Measurements from ENCODE around the gene SSBP3. TPM values are rescaled to one million over a fixed set of nuclear protein-coding genes. Genes with fewer than 3 reads are reported as not detected.
A peak's percentile ranks its signal among the peaks of the same experiment; 100 is the strongest.
"Not testable (repeated sequence)": the region's sequence is repeated elsewhere in the genome, so short reads cannot be mapped to it uniquely, and the experiment has no call there.

The SSBP3 gene
- total RNA-seq, 2 experiments from 2014 or later: 44.4 to 49.6 TPM

DNA sequence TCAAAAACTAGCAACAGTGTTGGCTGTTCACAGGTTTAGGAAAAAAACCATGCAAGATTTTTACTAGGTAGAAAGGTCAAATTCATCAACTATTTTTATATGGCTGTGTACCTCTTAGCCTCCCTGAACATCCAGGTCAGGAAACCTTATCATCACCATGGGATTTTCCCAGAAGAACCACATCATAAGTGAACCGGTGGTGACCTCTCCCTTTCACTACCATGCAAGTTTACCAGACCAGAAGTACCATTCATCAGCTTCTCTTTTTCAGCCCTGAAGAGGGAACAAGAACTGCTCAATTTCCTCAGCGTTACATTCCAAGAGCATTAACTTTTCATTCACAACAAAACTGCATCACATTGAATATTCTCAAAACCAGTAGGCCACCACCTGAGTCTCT, 5.9 kb downstream of the SSBP3 start:
- POLR2A ChIA-PET: no interaction called here
- Mint-ChIP-seq H3K27me3 (no peaks in the 10 kb centered on the region), H3K9me3 (no peaks in the 10 kb centered on the region), H3K36me3 (peaks cover 73% of the 10 kb centered on the region), H3K27ac (peak overlapping the region; percentile 67), H3K4me1 (ENCODE audit: low read depth) (peaks cover 69% of the 10 kb centered on the region), H3K4me3 (peak overlapping the region; percentile 30)
- CTCF ChIA-PET: no interaction called here
- intact Hi-C loops (cut with micrococcal nuclease): loop anchor here (1.0 kb wide), 2 partner anchors 9 to 44 kb away; no protein-coding TSS in a partner anchor
- DNase-seq: peak; percentile 68

DNA sequence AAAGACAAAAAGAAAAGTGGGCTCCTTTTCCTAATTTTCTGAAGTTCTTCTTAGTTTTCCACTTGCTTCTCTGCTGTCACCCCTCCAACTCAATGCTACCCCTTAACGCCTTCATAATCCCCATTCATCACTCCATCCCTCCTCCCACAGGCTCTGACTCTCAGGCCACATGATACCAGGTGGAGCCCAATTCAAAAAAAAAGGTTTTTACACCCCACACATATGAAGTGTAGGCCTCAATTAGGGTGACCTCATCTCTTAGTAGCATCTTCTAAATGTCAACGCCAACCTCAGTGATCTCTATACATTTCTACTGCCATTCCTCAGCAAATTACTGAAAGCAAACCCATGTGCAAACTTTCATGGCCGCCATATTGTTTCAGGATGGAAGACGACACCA, 6.4 kb downstream of the SSBP3 start:
- no peaks in the 10 kb centered on the region for H3K27me3 Mint-ChIP-seq
- H3K27ac Mint-ChIP-seq: peak overlapping the region; percentile 43
- CTCF ChIA-PET: interaction anchor here (1.8 kb wide), 1 partner anchor 90 kb away, joined by 5 read pairs; no protein-coding TSS in a partner anchor

DNA sequence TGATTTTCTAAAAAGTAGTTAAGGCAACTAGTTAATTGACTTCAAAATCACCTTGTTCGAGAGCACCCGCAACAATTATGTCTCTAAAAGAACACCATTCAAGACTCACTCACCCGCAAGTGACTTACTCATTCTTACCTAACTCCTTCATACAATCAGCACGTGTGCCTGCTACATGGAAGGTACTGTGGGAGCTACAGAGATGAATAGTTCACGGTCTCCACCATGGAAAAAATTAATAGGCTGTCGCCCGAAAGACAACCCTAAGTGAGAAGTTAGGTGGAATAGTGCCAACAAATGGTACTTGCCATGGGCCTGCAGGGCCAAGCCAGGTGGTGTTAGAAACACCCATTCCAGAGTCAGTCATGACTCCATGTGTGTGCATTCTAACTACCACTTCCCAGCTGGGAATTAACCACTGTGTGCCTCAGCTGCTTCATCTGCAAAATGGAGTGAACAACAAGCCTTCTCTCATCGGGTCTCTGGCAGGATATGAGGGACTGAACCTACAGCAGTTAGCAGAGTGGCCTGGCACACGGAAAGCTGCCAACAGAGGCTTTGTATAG, 7.1 kb downstream of the SSBP3 start:
- intact Hi-C loops (cut with micrococcal nuclease): loop anchor here (2.0 kb wide), 2 partner anchors 22 to 198 kb away; partner anchors contain the start of genes CYB5RL and MRPL37
- Mint-ChIP-seq H3K27me3 (no peaks in the 10 kb centered on the region), H3K4me3 (no peak overlapping the region), H3K27ac (peak overlapping the region; percentile 43), H3K9me3 (no peaks in the 10 kb centered on the region), H3K4me1 (ENCODE audit: low read depth) (peaks cover 60% of the 10 kb centered on the region), H3K36me3 (peaks cover 72% of the 10 kb centered on the region)
- DNase-seq: peak; percentile 60
- ChIA-PET CTCF (interaction anchor here (1.8 kb wide), 1 partner anchor 90 kb away, joined by 5 read pairs; no protein-coding TSS in a partner anchor), POLR2A (interaction anchor here (0.9 kb wide), 1 partner anchor 15 kb away, joined by 3 read pairs; no protein-coding TSS in a partner anchor)

More for the DNA sequence above, 6.4 kb downstream of the SSBP3 start:
- DNase-seq: no peak
- Mint-ChIP-seq H3K36me3 (peaks cover 75% of the 10 kb centered on the region), H3K4me1 (ENCODE audit: low read depth) (peaks cover 67% of the 10 kb centered on the region), H3K9me3 (no peaks in the 10 kb centered on the region), H3K4me3 (no peak overlapping the region)
- intact Hi-C loops (cut with micrococcal nuclease): loop anchor here (1.0 to 2.0 kb wide), 4 partner anchors 10 to 199 kb away; partner anchors contain the start of genes CYB5RL and MRPL37
- POLR2A ChIA-PET: interaction anchor here (0.9 kb wide), 1 partner anchor 14 kb away, joined by 3 read pairs; no protein-coding TSS in a partner anchor

DNA sequence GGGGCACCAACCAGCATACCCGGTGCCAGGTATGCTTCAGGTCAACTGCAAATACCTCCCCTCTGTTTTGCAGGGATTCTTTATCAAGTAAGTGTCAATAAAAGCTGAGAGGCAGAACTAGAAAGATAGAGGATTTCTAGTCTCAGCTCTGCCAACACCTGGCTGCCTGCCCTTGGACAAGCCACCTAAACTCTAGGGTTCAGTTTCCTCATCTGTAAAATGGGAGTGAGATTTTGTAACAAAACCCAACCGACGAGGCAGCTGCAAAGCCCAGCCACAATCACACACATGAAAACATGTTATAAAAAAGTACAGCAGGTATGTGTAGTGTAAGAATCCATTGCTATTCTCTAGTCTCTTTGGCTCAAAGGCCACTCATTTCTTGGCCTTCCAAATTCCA, 8.2 kb downstream of the SSBP3 start:
- intact Hi-C loops (cut with micrococcal nuclease): loop anchor here (2.0 kb wide), 2 partner anchors 21 to 197 kb away; partner anchors contain the start of genes CYB5RL and MRPL37
- Mint-ChIP-seq H3K27me3 (no peaks in the 10 kb centered on the region), H3K4me3 (no peak overlapping the region), H3K9me3 (no peaks in the 10 kb centered on the region), H3K27ac (no peak overlapping the region), H3K36me3 (peaks cover 67% of the 10 kb centered on the region), H3K4me1 (ENCODE audit: low read depth) (peaks cover 49% of the 10 kb centered on the region)
- no peak for DNase-seq
- CTCF ChIA-PET: interaction anchor here (1.8 kb wide), 1 partner anchor 91 kb away, joined by 5 read pairs; no protein-coding TSS in a partner anchor
- POLR2A ChIA-PET: interaction anchor here (0.8 kb wide), 1 partner anchor 8 kb away, joined by 3 read pairs; the partner anchor contains the start of gene SSBP3

DNA sequence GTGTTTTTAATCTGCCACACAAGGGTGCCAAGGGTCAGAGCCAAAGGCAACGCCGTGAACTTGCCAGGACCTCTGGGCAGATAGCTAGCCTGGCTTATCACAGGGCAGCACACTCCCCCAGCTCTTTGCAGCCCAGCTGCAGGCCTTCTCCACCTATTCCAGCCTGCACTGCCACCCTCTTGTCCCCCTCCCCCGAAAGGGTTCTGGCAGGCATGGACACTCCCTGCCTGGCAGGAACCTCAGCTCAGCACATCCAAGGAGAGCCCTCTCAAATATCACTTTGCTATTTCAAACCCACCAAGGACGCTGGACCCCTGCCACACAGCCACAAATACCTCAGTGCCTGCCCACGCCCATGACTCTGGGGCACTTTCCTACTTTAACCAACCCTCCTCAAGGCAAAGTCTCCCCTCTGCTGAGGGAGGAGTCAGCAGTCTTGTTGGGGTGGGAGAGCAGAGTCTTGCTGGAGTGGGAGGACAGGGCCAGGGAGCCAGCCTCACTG, 9.1 kb downstream of the SSBP3 start:
- Mint-ChIP-seq H3K36me3 (peaks cover 62% of the 10 kb centered on the region), H3K27ac (no peak overlapping the region), H3K9me3 (no peaks in the 10 kb centered on the region), H3K4me1 (ENCODE audit: low read depth) (peaks cover 42% of the 10 kb centered on the region), H3K4me3 (no peak overlapping the region), H3K27me3 (no peaks in the 10 kb centered on the region)
- no peak for DNase-seq
- CTCF ChIA-PET: no interaction called here
- POLR2A ChIA-PET: no interaction called here
- intact Hi-C loops (cut with micrococcal nuclease): no loop called here

DNA sequence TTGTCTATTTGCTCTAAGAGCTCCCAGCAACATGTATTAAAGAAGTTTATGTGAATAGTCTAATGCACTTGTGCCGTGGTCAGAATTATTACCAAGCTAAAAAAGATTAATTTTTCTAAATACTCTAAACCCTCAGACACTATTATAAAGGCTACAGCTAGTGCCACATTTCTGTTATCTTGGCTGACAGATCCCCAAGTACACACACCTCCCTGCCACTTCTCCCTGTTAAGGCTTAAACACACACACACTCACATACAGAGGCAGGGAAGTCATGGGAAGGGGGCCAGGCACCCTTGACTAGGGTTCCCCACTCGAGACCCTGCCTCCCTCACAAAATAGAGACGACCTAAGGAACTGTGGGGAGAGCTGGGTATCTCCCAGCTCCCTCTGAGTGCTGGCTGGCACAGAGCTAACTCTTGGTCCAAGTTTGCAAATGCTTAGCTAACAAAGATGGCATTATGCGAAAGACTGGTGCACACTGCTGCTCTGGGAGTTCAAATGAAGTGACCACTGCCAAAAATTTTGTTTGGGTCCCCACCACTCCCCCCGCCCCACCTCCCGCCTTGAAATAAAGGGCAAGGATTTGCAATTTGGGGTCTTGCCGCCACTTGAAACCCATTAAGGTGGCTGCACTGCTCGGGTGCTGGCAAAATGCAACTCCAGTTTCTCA, 9.8 kb downstream of the SSBP3 start:
- Mint-ChIP-seq H3K9me3 (no peaks in the 10 kb centered on the region), H3K4me3 (no peak overlapping the region), H3K27me3 (no peaks in the 10 kb centered on the region), H3K4me1 (ENCODE audit: low read depth) (peaks cover 34% of the 10 kb centered on the region), H3K27ac (no peak overlapping the region), H3K36me3 (peaks cover 57% of the 10 kb centered on the region)
- ChIA-PET CTCF (no interaction called here), POLR2A (no interaction called here)
- intact Hi-C loops (cut with micrococcal nuclease): no loop called here
- DNase-seq: no peak

DNA sequence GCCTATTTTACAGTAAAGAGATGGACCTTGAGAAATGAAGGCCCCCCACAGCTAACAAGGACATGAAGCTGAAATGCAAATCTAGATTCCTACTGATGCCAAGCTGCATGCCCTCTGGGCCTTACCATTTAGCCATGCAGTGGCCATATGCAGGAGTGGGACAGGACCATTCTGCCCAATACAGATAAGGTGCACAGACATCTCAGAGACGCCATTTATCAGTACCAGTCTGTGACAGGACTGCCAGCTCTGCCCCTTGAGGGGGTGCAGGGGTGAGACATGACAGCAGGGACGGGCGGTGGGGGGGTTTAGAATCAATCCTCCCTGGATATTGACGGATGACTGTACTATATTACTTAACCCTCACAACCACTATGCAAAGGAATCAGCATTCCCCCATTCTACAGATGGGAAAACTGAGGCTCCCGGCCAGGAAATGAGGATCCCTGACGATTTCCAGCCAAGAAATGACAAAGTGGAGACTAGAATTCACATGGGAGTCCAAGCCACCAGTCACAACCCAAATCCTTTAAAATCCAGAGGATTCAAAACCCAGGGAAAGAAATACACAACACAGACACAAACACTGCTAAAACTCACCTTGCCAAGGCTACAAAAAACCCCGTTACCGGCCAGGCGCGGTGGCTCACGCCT, 10.8 kb downstream of the SSBP3 start:
- no peak for DNase-seq
- no peak overlapping the region for H3K4me3 Mint-ChIP-seq
- peaks cover 25% of the 10 kb centered on the region for H3K4me1 Mint-ChIP-seq (ENCODE audit: low read depth)
- ChIA-PET POLR2A (no interaction called here), CTCF (no interaction called here)
- no peak overlapping the region for H3K27ac Mint-ChIP-seq
- no peaks in the 10 kb centered on the region for H3K27me3 Mint-ChIP-seq
- peaks cover 47% of the 10 kb centered on the region for H3K36me3 Mint-ChIP-seq
- intact Hi-C loops (cut with micrococcal nuclease): no loop called here
- no peaks in the 10 kb centered on the region for H3K9me3 Mint-ChIP-seq

DNA sequence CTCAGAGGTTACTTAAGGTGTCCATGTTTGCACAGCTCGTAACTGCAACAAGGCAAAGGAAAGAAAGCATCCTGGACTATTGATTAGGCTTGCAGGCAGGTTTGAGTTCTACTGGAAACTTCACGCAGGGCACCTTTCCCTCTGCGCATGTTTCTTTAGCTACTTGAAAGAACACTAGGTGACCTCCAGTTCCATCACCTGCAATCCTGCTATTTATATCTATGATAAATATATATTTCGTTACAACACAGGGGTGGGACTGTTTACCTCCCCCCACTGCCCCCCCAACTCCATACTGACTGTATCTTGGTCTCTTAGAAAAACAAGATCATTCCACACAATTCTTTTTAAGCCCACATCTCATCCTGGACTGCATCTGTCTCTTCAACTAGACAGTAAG, 12.1 kb downstream of the SSBP3 start:
- POLR2A ChIA-PET: no interaction called here

DNA sequence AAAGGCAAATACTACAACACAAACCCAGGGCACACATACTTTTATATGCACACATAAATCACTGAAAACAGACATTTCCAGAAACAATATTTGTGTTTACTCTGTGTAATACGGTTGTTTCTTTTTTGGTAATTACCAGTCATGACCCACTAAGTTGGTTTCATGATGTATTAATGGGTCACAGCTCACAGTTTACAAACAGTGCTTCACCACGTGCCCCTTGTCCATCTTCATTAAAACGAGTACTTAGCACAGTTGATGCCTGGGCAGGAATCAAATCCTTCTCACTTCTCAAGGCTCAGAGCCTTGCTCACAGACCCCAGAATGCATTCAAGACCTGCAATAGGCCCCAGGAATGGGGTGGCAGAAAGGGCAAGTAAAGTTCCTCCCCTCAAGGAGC, 13.8 kb downstream of the SSBP3 start:
- Mint-ChIP-seq H3K4me3 (no peak overlapping the region), H3K27me3 (no peaks in the 10 kb centered on the region), H3K9me3 (no peaks in the 10 kb centered on the region), H3K36me3 (peaks cover 21% of the 10 kb centered on the region), H3K4me1 (ENCODE audit: low read depth) (no peaks in the 10 kb centered on the region), H3K27ac (no peak overlapping the region)
- POLR2A ChIA-PET: no interaction called here
- CTCF ChIA-PET: no interaction called here
- intact Hi-C loops (cut with micrococcal nuclease): no loop called here
- DNase-seq: no peak

More for the DNA sequence above, 12.1 kb downstream of the SSBP3 start:
- Mint-ChIP-seq H3K27ac (no peak overlapping the region), H3K36me3 (peaks cover 36% of the 10 kb centered on the region), H3K4me1 (ENCODE audit: low read depth) (peaks cover 12% of the 10 kb centered on the region), H3K9me3 (no peaks in the 10 kb centered on the region), H3K27me3 (no peaks in the 10 kb centered on the region), H3K4me3 (no peak overlapping the region)
- no peak for DNase-seq
- CTCF ChIA-PET: no interaction called here
- intact Hi-C loops (cut with micrococcal nuclease): no loop called here

DNA sequence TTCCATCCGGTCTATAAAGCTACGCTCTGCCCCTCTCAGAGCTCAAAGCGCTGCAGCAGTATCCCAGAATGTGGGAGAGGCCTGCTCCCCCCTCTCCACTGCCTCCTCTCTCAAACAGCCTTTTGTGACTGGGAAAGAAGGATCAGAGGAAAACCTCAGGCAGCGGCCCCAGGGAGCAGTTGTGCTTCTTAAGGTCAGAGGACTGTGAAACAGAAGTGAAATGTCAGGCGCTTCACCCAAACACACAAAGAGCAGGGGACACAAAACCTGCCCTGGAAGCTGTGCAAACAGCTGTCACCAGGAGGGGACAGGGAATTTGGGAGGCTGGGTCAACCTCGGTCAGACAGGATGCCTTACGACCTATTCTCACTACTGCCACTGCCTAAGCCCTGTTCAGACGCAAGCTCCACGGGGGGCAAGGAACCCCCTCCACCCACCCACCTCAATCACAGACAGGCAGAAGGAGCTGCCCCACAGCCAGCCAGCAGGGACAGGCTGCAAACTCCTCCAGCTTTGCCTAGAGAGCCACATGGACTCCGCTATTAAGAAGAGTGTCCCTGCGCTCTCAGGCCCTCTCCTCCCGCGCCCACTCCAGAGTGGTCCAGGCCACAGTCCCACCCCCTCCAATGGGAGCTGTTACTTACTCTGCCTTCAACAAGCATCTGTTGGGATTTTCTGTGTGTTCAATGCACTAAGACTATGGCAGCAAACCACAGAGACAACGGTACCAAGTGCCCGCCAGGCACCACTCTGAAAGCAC, 14.6 kb downstream of the SSBP3 start:
- no peak overlapping the region for H3K27ac Mint-ChIP-seq
- no peaks in the 10 kb centered on the region for H3K27me3 Mint-ChIP-seq
- H3K4me1 Mint-ChIP-seq (ENCODE audit: low read depth): peaks cover 4% of the 10 kb centered on the region
- ChIA-PET CTCF (no interaction called here), POLR2A (no interaction called here)
- no peaks in the 10 kb centered on the region for H3K9me3 Mint-ChIP-seq
- H3K4me3 Mint-ChIP-seq: no peak overlapping the region
- DNase-seq: no peak
- H3K36me3 Mint-ChIP-seq: peaks cover 16% of the 10 kb centered on the region
- intact Hi-C loops (cut with micrococcal nuclease): no loop called here

DNA sequence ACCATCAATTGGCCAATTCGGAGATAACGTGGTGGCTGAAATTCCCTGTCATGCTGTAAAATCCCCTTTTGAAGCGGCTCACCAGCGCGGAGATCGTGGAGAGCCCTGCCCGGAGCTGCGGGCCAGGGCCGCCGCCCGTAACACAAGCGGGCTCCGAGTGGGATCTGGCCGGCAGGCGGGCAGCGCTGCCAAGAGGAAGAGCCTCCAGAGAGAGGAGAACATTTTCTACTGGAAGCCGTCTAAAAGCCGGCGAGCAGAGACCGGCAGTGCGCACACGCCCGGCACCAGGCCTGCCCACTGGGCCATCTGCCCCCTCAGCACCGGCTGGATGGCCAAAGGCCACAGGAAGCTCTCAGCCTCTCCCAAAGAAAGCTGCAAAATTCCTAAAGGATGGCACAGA, 15.5 kb downstream of the SSBP3 start:
- CTCF ChIA-PET: no interaction called here

DNA sequence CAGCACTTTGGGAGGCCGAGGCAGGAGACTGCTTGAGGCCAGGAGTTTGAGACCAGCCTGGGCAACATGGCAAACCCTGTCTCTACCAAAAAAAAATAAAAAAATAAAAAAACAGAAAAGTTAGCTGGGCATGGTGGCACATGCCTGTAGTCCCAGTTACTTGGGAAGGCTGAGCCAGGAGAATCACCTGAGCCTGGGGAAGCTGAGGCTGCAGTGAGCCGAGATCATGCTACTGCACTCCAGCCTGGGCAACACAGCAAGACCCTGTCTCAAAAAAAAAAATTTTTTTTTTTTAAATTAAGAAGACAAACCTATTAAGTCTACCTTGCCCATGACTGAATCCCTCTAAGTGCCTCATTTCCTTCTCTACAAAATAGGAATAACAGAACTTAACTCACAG, 16.6 kb downstream of the SSBP3 start:
- POLR2A ChIA-PET; intact Hi-C loops (cut with micrococcal nuclease); H3K27me3 Mint-ChIP-seq; DNase-seq; H3K4me3 Mint-ChIP-seq; CTCF ChIA-PET; H3K9me3 Mint-ChIP-seq; H3K36me3 Mint-ChIP-seq; H3K27ac Mint-ChIP-seq: not testable (repeated sequence)
- peaks cover 11% of the 10 kb centered on the region for H3K4me1 Mint-ChIP-seq (ENCODE audit: low read depth)

More for the DNA sequence above, 15.5 kb downstream of the SSBP3 start:
- no peak overlapping the region for H3K4me3 Mint-ChIP-seq
- intact Hi-C loops (cut with micrococcal nuclease): no loop called here
- H3K36me3 Mint-ChIP-seq: peaks cover 12% of the 10 kb centered on the region
- H3K27me3 Mint-ChIP-seq: no peaks in the 10 kb centered on the region
- POLR2A ChIA-PET: no interaction called here
- DNase-seq: no peak
- H3K27ac Mint-ChIP-seq: no peak overlapping the region
- H3K9me3 Mint-ChIP-seq: no peaks in the 10 kb centered on the region
- H3K4me1 Mint-ChIP-seq (ENCODE audit: low read depth): peaks cover 4% of the 10 kb centered on the region
